HG03159 (cell line): ENCODE results near the gene GDAP1L1.
"Not testable (repeated sequence)": the region's sequence is repeated elsewhere in the genome, so short reads cannot be mapped to it uniquely, and the experiment has no call there.

Source experiments
- ATAC-seq: cut with Tn5 transposase; IDR thresholded peaks from one replicate; pipeline ENCODE4 v1.9.1; 2021; ENCODE audit warnings: mild to moderate bottlenecking, moderate library complexity; ENCODE audit not compliant: unreplicated experiment

Gene GDAP1L1

DNA sequence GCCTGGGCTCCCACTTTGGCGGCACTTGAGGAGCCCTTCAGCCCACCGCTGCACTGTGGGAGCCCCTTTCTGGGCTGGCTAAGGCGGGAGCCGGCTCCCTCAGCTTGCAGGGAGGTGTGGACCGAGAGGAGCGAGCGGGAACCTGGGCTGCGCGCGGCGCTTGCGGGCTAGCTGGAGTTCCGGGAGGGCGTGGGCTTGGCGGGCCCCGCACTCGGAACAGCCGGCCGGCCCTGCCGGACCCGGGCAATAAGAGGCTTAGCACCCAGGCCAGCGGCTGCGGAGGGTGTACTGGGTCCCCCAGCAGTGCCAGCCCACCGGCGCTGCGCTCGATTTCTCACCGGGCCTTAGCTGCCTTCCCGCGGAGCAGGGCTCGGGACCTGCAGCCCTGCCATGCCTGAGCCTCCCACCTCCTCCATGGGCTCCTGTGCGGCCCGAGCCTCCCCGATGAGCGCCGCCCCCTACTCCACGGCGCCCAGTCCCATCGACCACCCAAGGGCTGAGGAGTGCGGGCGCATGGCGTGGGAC, 52.0 kb downstream of the GDAP1L1 start:
- ATAC-seq, result not testable (repeated sequence)

DNA sequence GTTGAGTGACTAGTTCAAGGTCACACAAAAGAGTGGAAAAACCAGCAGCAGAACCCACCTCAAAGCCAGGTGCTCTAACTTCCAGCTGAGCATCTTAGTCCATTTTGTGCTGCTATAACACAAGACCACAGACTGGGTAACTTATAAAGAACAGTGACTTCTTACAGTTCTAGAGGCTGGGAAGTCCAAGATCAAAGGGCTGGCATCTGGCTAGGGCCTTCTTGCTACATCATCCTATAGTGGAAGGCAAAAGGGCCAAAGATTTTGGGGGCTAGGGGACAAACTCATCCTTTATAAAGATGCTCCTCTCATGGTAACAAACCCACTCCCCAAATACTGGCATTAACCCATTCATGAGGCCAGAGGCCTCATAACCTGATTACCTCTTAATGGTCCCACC, 54.2 kb downstream of the GDAP1L1 start:
- ATAC-seq, result no peak

DNA sequence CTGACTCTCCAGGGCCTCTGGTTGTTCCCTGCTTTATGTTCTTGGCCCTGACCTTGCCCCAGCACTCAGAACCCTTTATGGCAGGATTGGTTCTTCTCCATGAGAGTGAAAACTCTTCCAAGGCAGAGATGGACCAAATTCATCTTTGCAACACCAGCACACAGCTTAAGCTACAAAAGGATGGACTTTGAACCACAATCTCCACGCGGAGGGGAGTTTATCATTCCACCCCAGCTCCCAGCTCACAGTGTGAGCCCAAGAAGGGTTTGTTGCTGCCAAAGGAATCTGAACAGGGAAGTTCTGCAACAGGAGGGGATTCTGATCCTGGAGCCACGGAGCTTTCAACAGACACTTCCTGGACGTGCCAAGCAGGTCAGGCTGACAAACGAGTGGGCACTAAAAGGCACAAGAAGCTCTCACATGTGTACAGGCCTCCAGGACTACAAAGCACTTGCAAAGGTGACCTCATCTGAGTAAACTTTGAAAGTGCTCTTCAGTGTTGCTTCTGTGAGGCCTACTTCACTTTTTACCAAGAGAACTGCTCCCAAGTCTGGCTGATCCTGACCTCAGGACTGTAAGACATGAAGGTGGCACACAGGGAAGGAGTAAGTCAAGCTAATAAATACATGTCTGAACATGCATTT, 55.0 kb downstream of the GDAP1L1 start:
- no peak for ATAC-seq

GRCh38 chr20:44302736-44303135, 55.6 kb downstream of the GDAP1L1 start:
- ATAC-seq, result no peak

DNA sequence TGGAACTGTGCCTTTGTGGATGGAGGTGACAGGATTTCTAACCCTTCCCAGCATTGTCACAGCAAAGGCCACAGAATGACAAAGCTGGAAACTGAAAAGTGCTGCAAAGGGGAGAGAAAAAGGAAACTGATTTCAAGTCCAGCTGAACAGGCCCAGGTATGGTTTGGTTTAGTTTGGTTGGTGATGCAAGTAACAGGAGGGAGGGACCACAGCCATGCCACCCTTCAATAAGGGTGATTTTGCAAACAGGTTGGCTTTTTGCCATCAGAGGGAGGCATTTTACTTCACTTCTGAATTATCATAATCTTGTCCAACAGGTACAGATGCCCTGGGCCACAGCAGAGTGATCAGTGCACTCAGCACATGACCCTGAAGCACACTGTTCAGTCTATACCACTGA, 57.3 kb downstream of the GDAP1L1 start:
- ATAC-seq, result no peak

DNA sequence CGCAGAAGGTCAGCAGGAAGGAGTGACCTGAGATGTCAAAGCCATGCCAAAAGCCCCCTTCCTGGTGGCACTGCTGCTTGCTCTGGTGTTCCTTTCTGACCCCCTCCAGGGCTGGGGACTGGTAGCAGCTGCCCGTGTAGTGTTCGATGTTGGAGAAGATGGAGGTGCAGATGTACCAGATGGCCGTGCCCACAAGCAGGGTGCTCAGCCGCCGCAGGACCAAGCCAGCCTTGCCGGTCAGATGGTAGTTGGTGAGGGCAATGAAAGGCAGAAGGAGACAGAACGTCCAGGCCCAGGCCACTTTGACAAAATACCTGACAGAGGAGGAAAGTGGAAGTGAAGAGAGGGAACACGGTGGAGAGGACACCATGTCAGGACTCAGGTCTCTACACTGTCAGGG, 59.8 kb downstream of the GDAP1L1 start:
- ATAC-seq, result no peak

GRCh38 chr20:44309763-44310663, 62.9 kb downstream of the GDAP1L1 start:
- ATAC-seq, result no peak

- ATAC-seq, result peak; percentile 90
These were observed 63.8 kb downstream of the GDAP1L1 start, which contains the start of gene FITM2 for GRCh38 chr20:44310664-44311639. FITM2 (minus strand) TSS chr20:44311202; CDS start chr20:44311148, 54 bp downstream.

DNA sequence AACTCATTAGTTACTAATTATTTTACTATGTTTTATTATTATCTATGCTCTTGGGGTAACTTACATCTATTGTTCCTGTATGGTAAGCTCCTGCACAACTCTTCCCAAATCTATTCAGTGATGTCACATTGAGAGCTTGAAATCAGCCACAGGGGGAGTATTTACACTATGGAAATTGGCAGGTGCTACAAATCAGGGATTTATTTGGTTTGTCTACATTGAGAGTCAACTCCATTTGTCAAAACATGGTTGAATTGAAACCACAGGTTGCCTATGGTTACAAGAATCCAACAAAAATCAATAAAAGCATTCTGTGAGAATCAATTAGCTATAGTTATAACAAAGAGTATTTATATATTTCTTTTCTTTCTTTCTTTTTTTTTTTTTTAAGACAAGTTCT, 67.8 kb downstream of the GDAP1L1 start:
- ATAC-seq, result no peak

- ATAC-seq, result no peak
These were observed 72.8 kb downstream of the GDAP1L1 start for GRCh38 chr20:44319839-44320422.

DNA sequence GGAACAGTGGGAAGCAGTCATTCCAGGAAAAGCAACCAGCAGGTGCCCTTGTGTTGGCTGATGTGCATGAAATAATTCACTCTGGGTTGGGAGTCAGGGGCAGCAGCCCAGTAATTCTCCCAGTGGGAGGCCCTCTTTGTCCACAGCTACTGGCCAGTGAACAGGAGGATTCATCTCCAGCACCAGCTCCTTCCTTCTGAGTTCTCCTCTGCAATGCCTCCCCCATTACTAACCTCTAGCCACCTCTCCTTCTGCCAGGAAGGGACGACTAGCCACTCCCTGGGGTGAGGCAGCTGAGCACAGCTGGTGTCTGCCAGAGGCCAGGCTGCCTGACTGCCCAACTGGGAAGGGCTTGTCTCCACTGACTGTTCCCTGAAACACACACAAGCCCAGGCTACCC, 77.2 kb downstream of the GDAP1L1 start:
- no peak for ATAC-seq

DNA sequence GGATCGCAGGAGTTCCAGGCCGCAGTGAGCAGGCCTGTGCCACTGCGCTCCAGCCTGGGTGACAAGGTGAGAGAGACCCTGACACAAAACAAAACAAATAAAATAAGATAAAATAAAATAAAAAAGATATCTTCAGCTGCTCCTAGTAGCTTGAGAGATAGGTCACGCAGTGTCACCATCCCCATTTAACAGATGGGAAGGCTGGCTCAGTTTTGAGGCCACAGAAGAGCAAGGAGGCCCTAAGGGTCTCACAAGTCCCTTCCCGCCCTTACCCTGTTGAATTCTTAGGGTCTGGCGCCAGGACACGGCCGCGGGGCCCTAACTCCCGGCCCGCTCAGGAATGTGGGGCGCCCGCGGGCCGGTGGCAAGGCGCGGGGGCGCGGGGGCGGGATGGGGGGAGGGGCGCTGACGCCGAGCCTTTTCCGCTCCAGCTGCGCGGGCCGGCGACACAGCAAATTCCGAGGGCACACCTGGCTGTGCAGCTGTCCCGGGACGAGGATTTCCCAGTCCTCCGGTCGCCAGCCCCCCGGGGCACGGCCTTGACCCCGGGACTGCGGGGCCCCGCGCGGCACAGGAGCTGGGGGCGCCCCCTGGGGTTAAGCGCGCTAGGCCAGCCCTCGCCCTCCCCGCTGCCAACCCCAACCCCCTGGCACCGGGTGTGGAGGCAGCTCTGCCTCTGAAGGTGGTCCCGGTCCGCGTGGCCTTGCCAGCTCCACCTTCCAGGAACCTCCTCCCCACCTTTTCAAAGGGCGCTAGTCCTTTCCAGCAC, 79.5 kb downstream of the GDAP1L1 start:
- ATAC-seq, result no peak

DNA sequence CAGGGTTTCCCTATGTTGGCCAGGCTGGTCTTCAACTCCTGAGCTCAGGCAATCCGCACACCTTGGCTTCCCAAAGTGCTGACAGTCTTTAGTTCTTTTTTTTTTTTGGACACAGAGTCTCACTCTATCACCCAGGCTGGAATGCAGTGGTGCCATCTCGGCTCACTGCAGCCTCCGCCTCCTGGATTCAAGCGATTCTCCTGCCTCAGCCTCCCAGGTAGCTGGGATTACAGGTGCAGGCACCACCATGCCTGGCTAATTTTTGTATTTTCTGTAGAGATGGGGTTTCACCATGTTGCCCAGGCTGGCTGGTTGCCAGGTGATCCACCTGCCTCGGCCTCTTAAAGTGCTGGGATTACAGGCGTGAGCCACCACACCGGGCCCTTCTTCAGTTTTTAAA, 80.6 kb downstream of the GDAP1L1 start:
- ATAC-seq, result not testable (repeated sequence)

DNA sequence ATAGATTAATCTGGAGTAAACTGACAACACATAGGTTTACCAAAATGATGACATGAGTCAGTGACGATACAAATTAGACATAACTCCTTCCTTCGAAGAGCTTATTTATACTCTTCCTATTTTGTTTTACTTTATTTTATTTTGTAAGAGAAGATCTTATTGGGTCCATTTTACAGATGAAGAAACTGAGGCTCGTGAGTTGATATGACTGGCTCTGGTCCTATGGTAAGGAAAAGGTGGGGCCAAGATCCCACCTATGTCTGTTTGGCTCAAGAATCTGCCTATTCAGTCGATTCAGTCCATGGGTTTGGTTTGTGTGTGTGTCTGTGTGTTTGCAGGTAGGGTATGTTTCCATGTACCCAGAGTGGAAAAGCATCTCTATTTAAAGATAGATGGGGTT, 81.3 kb downstream of the GDAP1L1 start:
- no peak for ATAC-seq
